K562 treated with DMSO at 1 percent for 4 hours (cell line): ENCODE measurements around the gene CLCN5. TPM values are rescaled to one million over a fixed set of nuclear protein-coding genes. Genes with fewer than 3 reads are reported as not detected.

Experiments used
- total RNA-seq: library from RNA; unstranded; fragments of 300-600 nt; gene quantifications from 2 replicates; pipeline ENCODE4 v1.2.3, GENCODE V29; 2022; ENCODE audit not compliant: insufficient read depth

CLCN5 gene
- 2.7 and 4.1 TPM in 2 replicates for total RNA-seq

GRCh38 chrX:49922291-49923241 lies at the start of gene CLCN5:
Gene CLCN5, plus strand, starts transcription at chrX:49922596. Its CDS starts 2,703 bp downstream, at chrX:49925299.

GRCh38 chrX:49878834-49879655 lies 43.4 kb upstream of the CLCN5 start, which contains the start of gene USP27X:
Gene USP27X, plus strand, starts transcription at chrX:49879484. Its CDS starts 824 bp downstream, at chrX:49880308.

Other genes starting within 250 kb of the CLCN5 start
- 84.7 and 89.1 TPM in 2 replicates for gene PAGE1, start 226.6 kb upstream of the CLCN5 start, total RNA-seq
- gene PAGE4, start 93.3 kb upstream of the CLCN5 start, total RNA-seq: 10.5 TPM in 1 of 2 replicates, not detected in the other
- gene USP27X, start 43.1 kb upstream of the CLCN5 start, total RNA-seq: 1.5 and 1.7 TPM in 2 replicates